SK-N-MC (cell line): ENCODE results near the gene TSEN2.

Source experiments
- EZH2 ChIP-seq: fragments of 200-600 bp; sonication (generic); IDR thresholded peaks from one replicate; pipeline ENCODE4 v1.6.1; 2017; ENCODE audit warnings: antibody characterized with exemption
- POLR2AphosphoS5 ChIP-seq: IDR thresholded peaks from 2 replicates; pipeline ENCODE4 v1.6.1; 2012; ENCODE audit warnings: mild to moderate bottlenecking, low read depth, low read length, borderline replicate concordance

DNA sequence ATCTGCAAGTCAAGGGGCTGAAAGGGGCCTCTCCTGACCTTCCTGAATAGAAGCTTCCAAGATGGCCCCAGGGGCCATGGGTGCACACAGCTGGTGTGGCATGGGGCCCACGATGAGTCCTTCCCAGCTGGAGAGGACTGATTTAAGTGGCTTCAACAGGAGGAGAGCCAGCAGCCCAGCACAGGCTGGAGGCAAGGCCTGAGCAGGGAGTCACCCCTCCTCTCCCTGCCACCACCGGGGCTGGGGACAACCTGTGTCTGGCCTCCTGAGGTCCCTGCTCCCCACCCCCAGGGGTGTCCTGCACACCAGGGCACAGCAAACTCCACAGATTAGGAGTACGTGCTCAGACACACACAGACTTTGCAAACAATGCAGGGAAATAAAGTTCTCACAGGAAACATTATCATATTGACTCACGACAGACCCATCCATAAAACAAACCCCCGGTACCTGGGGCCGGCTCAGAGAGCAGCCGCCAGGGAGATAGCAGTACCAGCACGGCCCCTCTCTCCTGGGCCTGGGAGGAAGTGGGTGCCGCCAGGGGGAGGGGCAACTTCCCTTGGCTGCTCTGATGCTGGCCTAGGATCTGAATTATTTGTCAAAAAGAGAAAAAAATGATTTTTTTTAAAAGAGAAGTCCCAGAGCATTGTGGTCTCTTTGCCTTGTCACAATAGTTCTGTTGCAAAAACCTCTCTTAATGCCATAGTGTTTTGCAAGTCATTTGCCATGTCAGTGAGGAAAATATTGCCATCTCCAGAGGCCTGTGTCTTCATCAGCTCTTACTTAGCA is 21.9 kb upstream of the TSEN2 start:
- TF ChIP-seq EZH2 (no peak), POLR2AphosphoS5 (no peak)
